DMS53 (cell line): ENCODE results near the gene APIP.

Experiments
- DNase-seq: peaks from one replicate; lab custom pipeline; 2025; lab: John Stamatoyannopoulos, UW

APIP gene

GRCh38 chr11:34840736-34841386 lies 75.3 kb downstream of the APIP start:
- peak; percentile 69 for DNase-seq

- no peak for DNase-seq
Measured at GRCh38 chr11:34839969-34840368, 76.2 kb downstream of the APIP start.

- DNase-seq: peak; percentile 34
Measured at GRCh38 chr11:34836958-34837856, 79.0 kb downstream of the APIP start.

GRCh38 chr11:34833602-34834001 lies 82.6 kb downstream of the APIP start:
- no peak for DNase-seq
